Natural killer cell treated with Interleukin-12 subunit alpha and Interleukin-12 subunit beta and Interleukin-15 and Interleukin-18, amount 100 ng/mL, for 72 hours (primary cell): Measurements from ENCODE around the gene AARSD1. TPM values are rescaled to one million over a fixed set of nuclear protein-coding genes. Genes with fewer than 3 reads are reported as not detected.

Source experiments
- total RNA-seq, 2 donors: library from RNA; stranded (reverse); gene quantifications; one replicate each; pipeline ENCODE4 v1.2.3, GENCODE V29; 2022

The AARSD1 gene
- total RNA-seq, 2 donors from 2014 or later, result 62.4 to 102 TPM

Other genes with a start within 250 kb of the AARSD1 start
- 10 to 100 TPM; 32.2 to 33.5 TPM for gene EZH1, start 219.4 kb downstream of the AARSD1 start, total RNA-seq
- not detected for gene RAMP2, start 203.2 kb downstream of the AARSD1 start, total RNA-seq
- gene VPS25, start 191.0 kb downstream of the AARSD1 start, total RNA-seq, result 10 to 100 TPM; 57.5 to 61.7 TPM
- under 1 TPM; 0.10 to 0.28 TPM for gene WNK4, start 183.8 kb downstream of the AARSD1 start, total RNA-seq
- 10 to 100 TPM; 41.6 to 48.0 TPM for gene COA3, start 165.8 kb downstream of the AARSD1 start, total RNA-seq
- not detected for gene CNTD1, start 165.6 kb downstream of the AARSD1 start, total RNA-seq
- gene BECN1, start 140.2 kb downstream of the AARSD1 start, total RNA-seq, result 100 to 1,000 TPM; 106 to 134 TPM
- gene PSME3, start 131.1 kb downstream of the AARSD1 start, total RNA-seq, result 100 to 1,000 TPM; 152 to 251 TPM
- 1 to 10 TPM; 3.5 to 5.3 TPM for gene AOC2, start 119.9 kb downstream of the AARSD1 start, total RNA-seq
- gene AOC3, start 113.3 kb downstream of the AARSD1 start, total RNA-seq, result 1 to 10 TPM; 1.8 to 2.7 TPM
- gene G6PC1, start 63.7 kb downstream of the AARSD1 start, total RNA-seq, result not detected
- 1 to 10 TPM in 1 of 2 donors, under 1 TPM in 1; 0.55 to 1.3 TPM for gene PTGES3L, start 15.6 kb upstream of the AARSD1 start, total RNA-seq
- gene RUNDC1, start 16.1 kb upstream of the AARSD1 start, total RNA-seq, result 10 to 100 TPM; 17.9 to 19.0 TPM
- 100 to 1,000 TPM; 619 to 763 TPM for gene RPL27, start 34.0 kb upstream of the AARSD1 start, total RNA-seq
- gene IFI35, start 42.3 kb upstream of the AARSD1 start, total RNA-seq, result 10 to 100 TPM; 65.0 to 82.7 TPM
- gene VAT1, start 57.9 kb upstream of the AARSD1 start, total RNA-seq, result 10 to 100 TPM in 1 of 2 donors, 1 to 10 TPM in 1; 9.0 to 19.0 TPM
- gene RND2, start 60.8 kb upstream of the AARSD1 start, total RNA-seq, result not detected
- 100 to 1,000 TPM in 1 of 2 donors, 10 to 100 TPM in 1; 41.6 to 111 TPM for gene BRCA1, start 160.9 kb upstream of the AARSD1 start, total RNA-seq
- 10 to 100 TPM; 33.1 to 58.3 TPM for gene NBR1, start 206.8 kb upstream of the AARSD1 start, total RNA-seq
- 10 to 100 TPM; 18.2 to 31.5 TPM for gene TMEM106A, start 247.4 kb upstream of the AARSD1 start, total RNA-seq